Naive B cell (primary cell): ENCODE results near the gene P2RY6. TPM values are rescaled to one million over a fixed set of nuclear protein-coding genes. Genes with fewer than 3 reads are reported as not detected.

Source experiments
- ATAC-seq, 2 donors: fragments of 150-1000 bp; cut with Tn5 transposase; 2 replicates each; pipeline ENCODE4 v1.10.0; 2021; ENCODE audit warnings: low read depth in 2 of 2, mild to moderate bottlenecking in 2 of 2, moderate library complexity in 2 of 2
- DNase-seq: peaks from one replicate; pipeline ENCODE4 v3.0.0; 2022
- H3K27ac Mint-ChIP-seq, 6 donors: one replicate each; pipeline ENCODE4 v1.8.0; 2020 to 2022; ENCODE audit warnings: mild to moderate bottlenecking in 6 of 6, mixed read lengths in 6 of 6, moderate library complexity in 5 of 6, inconsistent platforms in 2 of 6
- H3K27me3 Mint-ChIP-seq, 3 donors: one replicate each; pipeline ENCODE4 v1.8.0; 2021 to 2022; ENCODE audit warnings: mixed read lengths in 3 of 3, mild to moderate bottlenecking in 1 of 3
- H3K36me3 Mint-ChIP-seq, 2 donors: one replicate each; pipeline ENCODE4 v1.8.0; 2020 to 2022; ENCODE audit warnings: mixed read lengths in 2 of 2, inconsistent platforms in 1 of 2, mild to moderate bottlenecking in 1 of 2
- H3K4me1 Mint-ChIP-seq, 3 donors: one replicate each; pipeline ENCODE4 v1.8.0; 2020 to 2022; ENCODE audit warnings: mixed read lengths in 3 of 3, inconsistent platforms in 1 of 3, mild to moderate bottlenecking in 1 of 3, moderate library complexity in 1 of 3
- H3K4me3 Mint-ChIP-seq, 8 donors: one replicate each; pipeline ENCODE4 v1.8.0; 2020 to 2022; ENCODE audit warnings: mild to moderate bottlenecking in 8 of 8, mixed read lengths in 8 of 8, moderate library complexity in 8 of 8, inconsistent platforms in 2 of 8
- H3K9me3 Mint-ChIP-seq, 7 donors: one replicate each; pipeline ENCODE4 v1.8.0; 2020 to 2022; ENCODE audit warnings: mixed read lengths in 7 of 7, mild to moderate bottlenecking in 5 of 7, inconsistent platforms in 2 of 7, moderate library complexity in 1 of 7
- polyA plus RNA-seq, 6 donors: library from polyadenylated mRNA; unstranded; fragments of 300-500 nt; fragmentation: Illumina TruSeq; gene quantifications; one replicate each; pipeline ENCODE4 v1.2.3, GENCODE V29; 2021; ENCODE audit warnings: low read depth in 6 of 6

The P2RY6 gene
- polyA plus RNA-seq, 6 donors from 2014 or later = not detected

DNA sequence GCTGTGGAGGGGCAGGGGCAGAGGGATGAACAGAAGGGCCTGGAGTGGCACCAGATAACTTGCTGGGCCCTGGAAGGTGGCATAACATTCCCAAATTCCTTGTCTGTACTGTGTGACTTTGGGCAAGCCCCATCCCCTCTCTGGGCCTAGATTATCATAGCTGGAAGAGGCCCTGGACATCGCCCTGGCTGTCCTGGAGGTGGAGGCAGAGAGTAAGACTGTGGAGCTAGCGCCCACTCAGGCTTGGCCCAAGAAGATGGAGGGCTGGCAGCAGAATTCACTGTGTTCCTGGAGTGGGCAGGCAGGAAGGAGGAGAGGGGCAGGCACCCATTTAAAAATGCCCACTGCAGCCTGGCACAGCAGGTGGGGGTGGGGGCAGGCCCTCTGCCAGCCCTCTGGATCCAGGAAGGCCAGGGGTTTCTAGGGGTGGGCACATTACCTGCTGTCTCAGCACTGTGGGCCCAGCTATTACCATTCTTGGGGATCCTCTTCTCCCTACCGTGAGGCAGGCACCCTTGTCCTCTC lies 58.5 kb downstream of the P2RY6 start:
- no peak for ATAC-seq
- H3K4me3 Mint-ChIP-seq = no peak overlapping the region
- no peaks in the 10 kb centered on the region for H3K36me3 Mint-ChIP-seq
- no peak overlapping the region for H3K27ac Mint-ChIP-seq
- H3K9me3 Mint-ChIP-seq = no peaks in the 10 kb centered on the region
- no peak for DNase-seq
- peaks cover 0 to 4% (median under 1%) of the 10 kb centered on the region in 3 donors for H3K4me1 Mint-ChIP-seq
- H3K27me3 Mint-ChIP-seq = peaks cover 0 to 6% (median 0%) of the 10 kb centered on the region in 3 donors

DNA sequence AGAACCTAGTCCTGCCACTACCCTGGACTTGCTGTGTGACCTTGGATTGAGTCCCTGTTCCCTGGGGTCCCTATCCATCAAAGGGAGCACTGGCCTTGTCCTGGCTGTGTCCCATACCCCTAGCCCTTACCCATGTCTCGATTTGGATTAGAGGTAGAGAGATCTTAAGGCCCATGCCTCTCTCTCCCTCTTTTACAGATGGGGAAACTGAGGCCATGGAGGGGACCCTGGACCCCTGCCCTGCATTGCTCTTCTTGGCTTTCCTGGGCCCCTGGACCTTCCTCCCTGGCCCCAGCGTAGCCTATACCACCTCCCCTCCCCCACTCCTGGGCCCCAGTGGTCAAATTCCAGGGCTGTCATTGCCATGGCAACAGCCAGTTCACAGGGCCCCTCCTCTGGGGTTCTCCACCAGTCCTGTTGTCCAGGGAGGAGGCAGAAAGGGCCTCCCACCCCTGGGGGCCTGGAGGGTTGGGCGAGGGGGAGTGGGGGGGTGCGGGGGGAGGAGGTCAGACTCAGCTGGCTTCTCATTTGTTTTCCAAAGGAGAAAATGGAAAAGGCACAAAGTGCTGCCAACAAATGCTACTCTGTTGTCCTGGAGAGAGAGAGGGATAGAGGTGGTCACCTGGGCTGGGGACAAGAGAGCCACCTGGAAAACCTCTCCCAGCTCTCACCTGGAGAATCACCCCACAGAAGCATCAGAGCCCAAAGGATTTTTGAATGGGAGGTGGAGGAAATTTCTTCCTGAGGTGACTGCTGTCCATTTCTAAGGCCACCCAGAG lies 59.2 kb downstream of the P2RY6 start:
- H3K27ac Mint-ChIP-seq = no peak overlapping the region
- peaks cover 0 to 11% (median 0%) of the 10 kb centered on the region in 3 donors for H3K27me3 Mint-ChIP-seq
- DNase-seq (no peak), ATAC-seq (no peak)
- H3K4me3 Mint-ChIP-seq = peak overlapping the region in 1 of 8 donors; percentile 42
- no peaks in the 10 kb centered on the region for H3K9me3 Mint-ChIP-seq
- H3K36me3 Mint-ChIP-seq = no peaks in the 10 kb centered on the region
- peaks cover 0 to 4% (median 0%) of the 10 kb centered on the region in 3 donors for H3K4me1 Mint-ChIP-seq

GRCh38 chr11:73333173-73333572 lies 61.0 kb downstream of the P2RY6 start:
- Mint-ChIP-seq H3K4me1 (peaks cover 0 to 4% (median 0%) of the 10 kb centered on the region in 3 donors), H3K27me3 (peaks cover 0 to 11% (median 0%) of the 10 kb centered on the region in 3 donors), H3K4me3 (no peak overlapping the region), H3K27ac (no peak overlapping the region), H3K9me3 (no peaks in the 10 kb centered on the region), H3K36me3 (no peaks in the 10 kb centered on the region)
- ATAC-seq (no peak), DNase-seq (no peak)

DNA sequence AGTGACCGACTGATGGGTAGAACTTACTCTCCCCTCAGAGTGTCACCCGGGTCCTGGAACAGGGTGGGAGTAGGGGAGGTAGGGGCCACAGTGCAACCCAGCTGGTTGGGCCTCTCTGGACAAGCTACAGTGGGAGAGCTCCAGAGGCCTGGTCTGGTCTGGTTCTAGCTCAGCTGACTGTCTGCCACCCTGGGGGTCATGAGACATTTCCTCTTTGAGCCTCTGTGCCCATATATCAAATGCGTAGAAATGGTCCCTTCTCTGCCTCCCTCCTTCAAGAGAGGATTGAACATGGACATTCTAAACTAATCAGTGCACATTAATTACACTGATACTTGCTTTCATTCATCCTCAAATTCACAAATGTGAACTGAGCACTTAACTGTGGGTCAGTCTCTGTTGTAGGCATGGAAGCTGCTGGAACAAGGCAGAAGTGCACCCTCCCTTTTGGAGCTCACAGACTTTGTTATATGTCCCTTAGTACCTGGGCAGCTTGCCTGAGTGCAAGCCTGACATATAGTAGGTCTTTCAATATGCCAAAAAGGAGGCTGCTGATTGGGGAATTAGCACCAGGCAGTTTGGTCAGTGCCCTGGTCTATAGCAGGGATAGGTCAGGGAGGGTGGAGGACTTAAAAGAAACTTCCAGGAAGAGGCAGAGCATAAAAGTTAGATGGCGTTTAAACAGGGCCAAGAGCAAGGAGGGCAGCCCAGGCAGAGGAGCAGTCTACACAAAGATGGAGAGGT lies 61.7 kb downstream of the P2RY6 start:
- Mint-ChIP-seq H3K27ac (peak overlapping the region in 2 of 6 donors; percentile 1 to 71), H3K9me3 (no peaks in the 10 kb centered on the region), H3K4me3 (no peak overlapping the region), H3K27me3 (peaks cover 0 to 11% (median 0%) of the 10 kb centered on the region in 3 donors), H3K36me3 (no peaks in the 10 kb centered on the region), H3K4me1 (peaks cover 0 to 4% (median under 1%) of the 10 kb centered on the region in 3 donors)
- ATAC-seq = no peak
- no peak for DNase-seq

DNA sequence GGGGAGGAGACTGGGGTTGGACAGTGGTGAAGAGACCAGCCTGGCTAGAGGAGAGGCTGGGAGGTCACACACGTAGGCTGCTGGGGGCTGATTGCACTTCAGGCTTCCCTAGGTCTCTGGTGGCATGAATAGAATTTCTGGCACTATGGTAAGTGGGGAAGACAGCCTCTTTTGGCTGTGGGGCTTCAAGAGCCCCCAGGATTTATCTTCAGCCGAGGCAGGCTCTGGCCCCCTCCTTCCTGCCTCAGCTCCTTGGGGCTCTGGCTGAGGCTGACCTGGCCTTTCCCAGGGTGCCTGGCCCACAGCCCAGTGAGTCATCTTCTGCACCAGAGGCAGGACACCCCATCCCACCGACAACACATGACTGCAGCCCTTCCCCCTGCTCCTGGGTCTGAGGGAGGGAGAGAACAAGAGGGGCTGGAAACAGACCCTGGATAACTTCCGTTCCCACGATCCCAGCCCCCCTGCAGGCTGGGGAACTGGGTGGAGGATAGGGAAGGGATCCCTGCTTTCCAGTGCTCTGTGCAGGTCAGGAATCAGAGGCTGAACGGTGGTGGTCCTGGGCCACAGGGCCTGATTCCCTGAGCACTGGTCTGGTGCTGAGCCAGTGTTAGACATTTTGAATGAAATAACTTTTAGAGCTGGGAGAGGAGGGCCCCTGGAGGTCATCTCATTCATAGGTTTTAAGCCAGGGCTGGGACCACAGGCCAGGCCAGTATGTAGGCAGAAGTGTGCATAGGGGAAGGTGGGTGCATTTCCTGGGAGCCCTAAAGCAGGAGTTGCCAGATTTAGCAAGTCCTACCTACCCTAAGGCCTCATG lies 62.5 kb downstream of the P2RY6 start:
- no peak overlapping the region for H3K4me3 Mint-ChIP-seq
- peak overlapping the region in 1 of 6 donors; percentile 33 for H3K27ac Mint-ChIP-seq
- peaks cover 0 to 4% (median 4%) of the 10 kb centered on the region in 3 donors for H3K4me1 Mint-ChIP-seq
- no peaks in the 10 kb centered on the region for H3K36me3 Mint-ChIP-seq
- ATAC-seq (peak in 1 of 2 donors; percentile 8), DNase-seq (no peak)
- no peaks in the 10 kb centered on the region for H3K9me3 Mint-ChIP-seq
- H3K27me3 Mint-ChIP-seq = peaks cover 0 to 11% (median 0%) of the 10 kb centered on the region in 3 donors

DNA sequence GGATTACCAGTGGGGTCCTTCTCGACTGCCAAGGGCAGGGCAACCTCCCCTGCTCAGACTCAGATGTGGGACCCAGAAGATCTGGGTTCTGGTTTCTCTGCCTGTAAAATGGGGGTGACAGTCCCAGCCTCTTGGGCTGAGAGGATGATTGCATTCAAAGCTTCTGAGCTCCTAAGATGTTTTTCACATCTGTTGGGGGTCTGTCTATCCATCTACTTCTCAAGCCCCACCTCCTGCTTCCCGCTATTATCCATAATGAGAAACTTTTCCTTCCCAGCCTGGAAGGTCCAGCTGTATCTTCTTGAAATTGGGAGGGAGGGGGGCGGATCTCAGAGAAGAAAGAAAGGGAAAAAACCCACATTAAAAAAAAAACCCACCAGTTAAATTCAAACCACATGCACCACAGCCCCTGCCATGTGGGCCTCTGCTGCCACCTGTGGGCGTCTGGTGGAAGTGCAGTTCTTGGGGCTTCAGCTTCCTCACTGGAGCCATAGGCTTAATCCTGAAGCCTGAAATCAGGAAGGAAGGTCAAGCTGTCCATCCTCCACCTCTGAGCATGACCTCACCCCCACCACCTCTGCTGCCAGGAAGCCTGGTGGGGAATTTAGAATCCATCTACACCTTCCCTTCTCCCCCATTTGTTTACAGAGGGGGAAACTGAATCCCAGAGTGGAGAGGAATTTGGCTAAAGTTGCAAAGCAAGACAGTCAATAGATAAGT lies 63.2 kb downstream of the P2RY6 start:
- H3K4me1 Mint-ChIP-seq = peaks cover 0 to 4% (median 4%) of the 10 kb centered on the region in 3 donors
- no peaks in the 10 kb centered on the region for H3K9me3 Mint-ChIP-seq
- H3K36me3 Mint-ChIP-seq = no peaks in the 10 kb centered on the region
- ATAC-seq = peak; percentile 74 to 81
- H3K27me3 Mint-ChIP-seq = peaks cover 0 to 11% (median 0%) of the 10 kb centered on the region in 3 donors
- H3K27ac Mint-ChIP-seq = peak overlapping the region in 3 of 6 donors; percentile 26 to 54 (median 39)
- peak; percentile 69 for DNase-seq
- no peak overlapping the region for H3K4me3 Mint-ChIP-seq

GRCh38 chr11:73337846-73338245 lies 65.7 kb downstream of the P2RY6 start:
- ATAC-seq (no peak), DNase-seq (no peak)
- H3K4me1 Mint-ChIP-seq = peaks cover 0 to 4% (median 4%) of the 10 kb centered on the region in 3 donors
- H3K4me3 Mint-ChIP-seq = no peak overlapping the region
- no peaks in the 10 kb centered on the region for H3K9me3 Mint-ChIP-seq
- peaks cover 0 to 17% (median 4%) of the 10 kb centered on the region in 3 donors for H3K27me3 Mint-ChIP-seq
- no peaks in the 10 kb centered on the region for H3K36me3 Mint-ChIP-seq
- no peak overlapping the region for H3K27ac Mint-ChIP-seq

GRCh38 chr11:73338279-73338678 lies 66.1 kb downstream of the P2RY6 start:
- no peak for DNase-seq
- H3K9me3 Mint-ChIP-seq = no peaks in the 10 kb centered on the region

GRCh38 chr11:73340164-73340563 lies 68.0 kb downstream of the P2RY6 start:
- no peak for ATAC-seq
- Mint-ChIP-seq H3K36me3 (no peaks in the 10 kb centered on the region), H3K27me3 (peaks cover 0 to 11% (median 4%) of the 10 kb centered on the region in 3 donors), H3K9me3 (no peaks in the 10 kb centered on the region), H3K4me1 (peaks cover 0 to 4% (median 3%) of the 10 kb centered on the region in 3 donors), H3K4me3 (no peak overlapping the region), H3K27ac (no peak overlapping the region)
- no peak for DNase-seq

More at GRCh38 chr11:73338279-73338678, 66.1 kb downstream of the P2RY6 start:
- Mint-ChIP-seq H3K4me1 (peaks cover 0 to 4% (median 4%) of the 10 kb centered on the region in 3 donors), H3K27ac (no peak overlapping the region), H3K36me3 (no peaks in the 10 kb centered on the region), H3K27me3 (peaks cover 0 to 17% (median 4%) of the 10 kb centered on the region in 3 donors), H3K4me3 (peak overlapping the region in 1 of 8 donors; percentile 25)
- no peak for ATAC-seq

- DNase-seq (no peak), ATAC-seq (no peak)
- peak overlapping the region in 1 of 8 donors; percentile 9 for H3K4me3 Mint-ChIP-seq
- peaks cover 4 to 14% (median 11%) of the 10 kb centered on the region in 3 donors for H3K27me3 Mint-ChIP-seq
- peak overlapping the region in 1 of 6 donors; percentile 81 for H3K27ac Mint-ChIP-seq
- no peaks in the 10 kb centered on the region for H3K9me3 Mint-ChIP-seq
- no peaks in the 10 kb centered on the region for H3K36me3 Mint-ChIP-seq
- H3K4me1 Mint-ChIP-seq = peaks cover 0 to 4% (median 0%) of the 10 kb centered on the region in 3 donors
These were observed 70.5 kb downstream of the P2RY6 start for GRCh38 chr11:73342633-73343032.

- ATAC-seq = no peak
- Mint-ChIP-seq H3K27me3 (peaks cover 4 to 18% (median 11%) of the 10 kb centered on the region in 3 donors), H3K9me3 (no peaks in the 10 kb centered on the region), H3K27ac (no peak overlapping the region), H3K4me3 (no peak overlapping the region), H3K36me3 (no peaks in the 10 kb centered on the region), H3K4me1 (peaks cover 0 to 4% (median 0%) of the 10 kb centered on the region in 3 donors)
- DNase-seq = no peak
These were observed 71.1 kb downstream of the P2RY6 start for GRCh38 chr11:73343076-73343873.

GRCh38 chr11:73344191-73344607 lies 72.1 kb downstream of the P2RY6 start:
- DNase-seq = no peak
- no peak for ATAC-seq
- no peak overlapping the region for H3K4me3 Mint-ChIP-seq

More at GRCh38 chr11:73344191-73344607, 72.1 kb downstream of the P2RY6 start:
- H3K9me3 Mint-ChIP-seq = no peaks in the 10 kb centered on the region
- H3K36me3 Mint-ChIP-seq = no peaks in the 10 kb centered on the region
- no peaks in the 10 kb centered on the region for H3K4me1 Mint-ChIP-seq
- H3K27me3 Mint-ChIP-seq = peaks cover 4 to 18% (median 11%) of the 10 kb centered on the region in 3 donors
- H3K27ac Mint-ChIP-seq = no peak overlapping the region
